ENCODE results near the gene TLL1.

- TF ChIP-seq, protein P1, sequence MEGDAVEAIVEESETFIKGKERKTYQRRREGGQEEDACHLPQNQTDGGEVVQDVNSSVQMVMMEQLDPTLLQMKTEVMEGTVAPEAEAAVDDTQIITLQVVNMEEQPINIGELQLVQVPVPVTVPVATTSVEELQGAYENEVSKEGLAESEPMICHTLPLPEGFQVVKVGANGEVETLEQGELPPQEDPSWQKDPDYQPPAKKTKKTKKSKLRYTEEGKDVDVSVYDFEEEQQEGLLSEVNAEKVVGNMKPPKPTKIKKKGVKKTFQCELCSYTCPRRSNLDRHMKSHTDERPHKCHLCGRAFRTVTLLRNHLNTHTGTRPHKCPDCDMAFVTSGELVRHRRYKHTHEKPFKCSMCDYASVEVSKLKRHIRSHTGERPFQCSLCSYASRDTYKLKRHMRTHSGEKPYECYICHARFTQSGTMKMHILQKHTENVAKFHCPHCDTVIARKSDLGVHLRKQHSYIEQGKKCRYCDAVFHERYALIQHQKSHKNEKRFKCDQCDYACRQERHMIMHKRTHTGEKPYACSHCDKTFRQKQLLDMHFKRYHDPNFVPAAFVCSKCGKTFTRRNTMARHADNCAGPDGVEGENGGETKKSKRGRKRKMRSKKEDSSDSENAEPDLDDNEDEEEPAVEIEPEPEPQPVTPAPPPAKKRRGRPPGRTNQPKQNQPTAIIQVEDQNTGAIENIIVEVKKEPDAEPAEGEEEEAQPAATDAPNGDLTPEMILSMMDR (IDR thresholded peaks at IDR 0.05) = no peak
- no peak for TF ChIP-seq POLR2A (IDR thresholded peaks at IDR 0.05)
- no peak for TF ChIP-seq EP300 (IDR thresholded peaks at IDR 0.05)
Observed at GRCh38 chr4:165927815-165928214, 54.8 kb downstream of the TLL1 start.
